OCI-LY1 (cell line): Measurements from ENCODE around the gene ITGA1.
"Not testable (repeated sequence)": the region's sequence is repeated elsewhere in the genome, so short reads cannot be mapped to it uniquely, and the experiment has no call there.

Experiments used
- H2AFZ ChIP-seq: fragments of 200-600 bp; sonication (generic), shearing (Covaris generic); 2 replicates; pipeline ENCODE4 v1.6.0; 2014; ENCODE audit warnings: antibody characterized with exemption, mild to moderate bottlenecking, low read length
- H3F3A ChIP-seq: fragments of 200-600 bp; sonication (generic), shearing (Covaris generic); 2 replicates; pipeline ENCODE4 v1.6.0; 2014; ENCODE audit warnings: mild to moderate bottlenecking, antibody characterized with exemption, low read length, moderate library complexity; ENCODE audit not compliant: insufficient read depth
- H3K27ac ChIP-seq: fragments of 200-600 bp; sonication (generic); 2 replicates; pipeline ENCODE4 v1.5.1; 2014; ENCODE audit warnings: low read length, mixed run types, mild to moderate bottlenecking, low read depth; ENCODE audit not compliant: poor library complexity, severe bottlenecking
- H3K27me3 ChIP-seq: fragments of 200-600 bp; sonication (generic); 2 replicates; pipeline ENCODE4 v1.6.0; 2014; ENCODE audit warnings: antibody characterized with exemption, mild to moderate bottlenecking, low read length, moderate library complexity; ENCODE audit not compliant: insufficient read depth
- H3K36me3 ChIP-seq: fragments of 200-600 bp; sonication (generic); 2 replicates; pipeline ENCODE4 v1.6.1; 2014; ENCODE audit warnings: mild to moderate bottlenecking, antibody characterized with exemption, low read length, moderate library complexity, mixed read lengths; ENCODE audit not compliant: insufficient read depth
- H3K4me1 ChIP-seq: fragments of 200-600 bp; sonication (generic); 2 replicates; pipeline ENCODE4 v1.5.1; 2014; ENCODE audit warnings: mild to moderate bottlenecking, low read length, moderate library complexity; ENCODE audit not compliant: insufficient read depth, severe bottlenecking
- H3K4me2 ChIP-seq: fragments of 200-600 bp; sonication (generic), shearing (Covaris generic); 2 replicates; pipeline ENCODE4 v1.6.1; 2014; ENCODE audit warnings: low read length
- H3K4me3 ChIP-seq: fragments of 200-600 bp; sonication (generic); 2 replicates; pipeline ENCODE4 v1.5.1; 2014; ENCODE audit warnings: low read length, low read depth, mild to moderate bottlenecking, mixed read lengths; ENCODE audit not compliant: poor library complexity, severe bottlenecking
- H3K79me2 ChIP-seq: fragments of 200-600 bp; shearing (Covaris generic); 2 replicates; pipeline ENCODE4 v1.6.1; 2016; ENCODE audit warnings: mixed run types, low read length, mixed read lengths; ENCODE audit not compliant: insufficient read depth
- H3K9ac ChIP-seq: fragments of 200-600 bp; sonication (generic), shearing (Covaris generic); 2 replicates; pipeline ENCODE4 v1.6.1; 2014; ENCODE audit warnings: mild to moderate bottlenecking, low read length, mixed read lengths
- H3K9me2 ChIP-seq: fragments of 200-600 bp; sonication (generic), shearing (Covaris generic); 2 replicates; pipeline ENCODE4 v1.6.1; 2014; ENCODE audit warnings: low read depth, mild to moderate bottlenecking, low read length, mixed read lengths
- H3K9me3 ChIP-seq: fragments of 200-600 bp; shearing (Covaris generic); 2 replicates; pipeline ENCODE4 v1.6.1; 2014; ENCODE audit warnings: low read length, mixed read lengths
- H4K20me1 ChIP-seq: fragments of 200-600 bp; sonication (generic), shearing (Covaris generic); 2 replicates; pipeline ENCODE4 v1.6.0; 2016; ENCODE audit warnings: mild to moderate bottlenecking, low read length; ENCODE audit not compliant: insufficient read depth
- CTCF ChIP-seq: fragments of 200-600 bp; sonication (generic), shearing (Covaris generic); IDR thresholded peaks from 2 replicates; pipeline ENCODE4 v1.5.1; 2017; ENCODE audit warnings: mild to moderate bottlenecking, antibody characterized with exemption, low read length, moderate library complexity, mixed read lengths
- EZH2 ChIP-seq: fragments of 200-600 bp; sonication (generic), shearing (Covaris generic); IDR thresholded peaks from 2 replicates; pipeline ENCODE4 v1.8.0; 2017; ENCODE audit warnings: borderline replicate concordance, mixed run types, mild to moderate bottlenecking, antibody characterized with exemption, low read length, moderate library complexity, mixed read lengths

The ITGA1 gene

GRCh38 chr5:52864371-52864770, 76.7 kb downstream of the ITGA1 start:
- Histone ChIP-seq H3K79me2 (no peaks in the 10 kb centered on the region), H3K9me3 (no peaks in the 10 kb centered on the region), H3K36me3 (no peaks in the 10 kb centered on the region), H4K20me1 (no peaks in the 10 kb centered on the region), H3K27ac (no peak overlapping the region), H2AFZ (no peak overlapping the region), H3K9ac (no peak overlapping the region), H3K4me2 (no peak overlapping the region), H3K27me3 (no peaks in the 10 kb centered on the region), H3K4me3 (no peak overlapping the region), H3F3A (no peaks in the 10 kb centered on the region), H3K4me1 (no peaks in the 10 kb centered on the region), H3K9me2 (no peaks in the 10 kb centered on the region)
- no peak for TF ChIP-seq CTCF
- no peak for TF ChIP-seq EZH2

DNA sequence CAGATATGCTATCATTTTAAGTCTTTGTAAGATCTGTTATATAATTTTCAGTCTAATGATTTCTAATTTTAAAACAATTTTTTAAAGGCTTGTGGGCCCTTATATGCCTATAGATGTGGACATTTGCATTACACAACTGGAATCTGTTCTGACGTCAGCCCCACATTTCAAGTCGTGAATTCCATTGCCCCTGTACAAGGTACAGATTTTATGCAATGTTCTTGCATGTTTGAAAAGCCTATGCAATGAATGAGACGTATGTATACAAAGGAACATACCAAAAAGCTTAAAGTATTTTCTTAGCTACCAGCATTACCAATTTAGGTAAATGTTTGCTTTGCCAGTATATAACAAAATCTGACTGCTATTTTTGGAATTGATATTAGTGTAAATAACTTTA, 77.2 kb downstream of the ITGA1 start:
- Histone ChIP-seq H3K27me3 (no peaks in the 10 kb centered on the region), H3K9ac (no peak overlapping the region), H3K4me2 (no peak overlapping the region), H2AFZ (no peak overlapping the region), H3F3A (no peaks in the 10 kb centered on the region), H3K27ac (no peak overlapping the region), H4K20me1 (no peaks in the 10 kb centered on the region), H3K79me2 (no peaks in the 10 kb centered on the region), H3K36me3 (no peaks in the 10 kb centered on the region), H3K9me2 (no peaks in the 10 kb centered on the region), H3K4me3 (no peak overlapping the region), H3K4me1 (no peaks in the 10 kb centered on the region), H3K9me3 (no peaks in the 10 kb centered on the region)
- TF ChIP-seq CTCF: no peak
- TF ChIP-seq EZH2: no peak

GRCh38 chr5:52865991-52866390, 78.3 kb downstream of the ITGA1 start:
- H3K4me1 ChIP-seq, H4K20me1 ChIP-seq, H3K9me2 ChIP-seq, H2AFZ ChIP-seq, H3K4me2 ChIP-seq, H3K79me2 ChIP-seq, H3K36me3 ChIP-seq, H3K9me3 ChIP-seq, H3K27me3 ChIP-seq, H3K9ac ChIP-seq, H3K4me3 ChIP-seq, H3F3A ChIP-seq, H3K27ac ChIP-seq: not testable (repeated sequence)

GRCh38 chr5:52867809-52868208, 80.1 kb downstream of the ITGA1 start:
- H3K4me1 ChIP-seq: no peaks in the 10 kb centered on the region
- no peak overlapping the region for H3K4me2 ChIP-seq
- H3K9me3 ChIP-seq: no peaks in the 10 kb centered on the region
- H3K4me3 ChIP-seq: no peak overlapping the region
- H2AFZ ChIP-seq: no peak overlapping the region
- no peaks in the 10 kb centered on the region for H3K27me3 ChIP-seq
- H3K36me3 ChIP-seq: no peaks in the 10 kb centered on the region
- no peaks in the 10 kb centered on the region for H3K79me2 ChIP-seq
- H3F3A ChIP-seq: no peaks in the 10 kb centered on the region
- no peak for TF ChIP-seq EZH2
- no peak for TF ChIP-seq CTCF
- H4K20me1 ChIP-seq: no peaks in the 10 kb centered on the region
- no peak overlapping the region for H3K9ac ChIP-seq
- no peaks in the 10 kb centered on the region for H3K9me2 ChIP-seq
- H3K27ac ChIP-seq: no peak overlapping the region
